ENCODE results near the gene EVA1C.

DNA sequence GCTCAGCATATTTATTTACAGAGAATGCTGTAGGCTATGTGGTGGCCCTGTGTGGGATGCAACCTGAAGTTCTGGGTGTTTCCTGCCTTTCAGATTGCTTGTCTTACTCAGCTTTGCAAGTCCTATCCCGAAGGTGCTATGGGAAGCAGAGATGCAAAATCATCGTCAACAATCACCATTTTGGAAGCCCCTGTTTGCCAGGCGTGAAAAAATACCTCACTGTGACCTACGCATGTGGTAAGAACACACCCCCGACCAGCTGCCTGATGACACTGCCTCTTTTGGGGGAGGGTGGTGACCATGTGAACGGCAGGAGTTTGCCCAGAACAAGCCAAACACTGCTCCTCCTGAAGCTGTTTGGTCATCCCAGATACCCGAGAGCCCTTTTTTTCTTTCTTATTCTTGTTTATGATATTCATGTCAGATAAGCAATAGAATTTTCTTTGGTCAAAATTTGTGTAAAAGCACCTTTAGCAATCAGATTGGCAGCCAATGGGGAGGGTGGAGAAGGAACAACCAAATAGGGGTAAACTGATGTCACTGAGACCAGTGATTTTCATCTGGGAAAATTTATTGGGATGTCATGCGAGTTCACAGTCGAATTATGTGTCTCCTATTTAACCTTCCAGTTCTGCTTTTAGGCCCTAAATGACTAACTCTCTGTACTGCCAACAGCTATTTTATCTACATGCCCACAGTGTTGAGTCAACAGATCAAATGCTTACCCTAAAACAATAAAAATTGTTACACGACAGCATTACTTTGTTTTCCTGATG lies 82.6 kb downstream of the EVA1C start:
- TF ChIP-seq, protein P1, sequence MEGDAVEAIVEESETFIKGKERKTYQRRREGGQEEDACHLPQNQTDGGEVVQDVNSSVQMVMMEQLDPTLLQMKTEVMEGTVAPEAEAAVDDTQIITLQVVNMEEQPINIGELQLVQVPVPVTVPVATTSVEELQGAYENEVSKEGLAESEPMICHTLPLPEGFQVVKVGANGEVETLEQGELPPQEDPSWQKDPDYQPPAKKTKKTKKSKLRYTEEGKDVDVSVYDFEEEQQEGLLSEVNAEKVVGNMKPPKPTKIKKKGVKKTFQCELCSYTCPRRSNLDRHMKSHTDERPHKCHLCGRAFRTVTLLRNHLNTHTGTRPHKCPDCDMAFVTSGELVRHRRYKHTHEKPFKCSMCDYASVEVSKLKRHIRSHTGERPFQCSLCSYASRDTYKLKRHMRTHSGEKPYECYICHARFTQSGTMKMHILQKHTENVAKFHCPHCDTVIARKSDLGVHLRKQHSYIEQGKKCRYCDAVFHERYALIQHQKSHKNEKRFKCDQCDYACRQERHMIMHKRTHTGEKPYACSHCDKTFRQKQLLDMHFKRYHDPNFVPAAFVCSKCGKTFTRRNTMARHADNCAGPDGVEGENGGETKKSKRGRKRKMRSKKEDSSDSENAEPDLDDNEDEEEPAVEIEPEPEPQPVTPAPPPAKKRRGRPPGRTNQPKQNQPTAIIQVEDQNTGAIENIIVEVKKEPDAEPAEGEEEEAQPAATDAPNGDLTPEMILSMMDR (IDR thresholded peaks at IDR 0.05) = no peak
- TF ChIP-seq RCOR1 (IDR thresholded peaks at IDR 0.05; ENCODE audit: low read length) (no peak), NRF1 (IDR thresholded peaks at IDR 0.05; ENCODE audit: low read depth, low read length) (no peak), EP300 (IDR thresholded peaks at IDR 0.05; ENCODE audit: borderline replicate concordance in 1 of 2, low read depth in 1 of 2, low read length in 1 of 2) (peak in 1 of 2 experiments; percentile 95; a peak in 3 of 4 replicates), GABPA (IDR thresholded peaks at IDR 0.05; ENCODE audit: low read depth) (no peak), JUND (IDR thresholded peaks at IDR 0.05) (peak; percentile 90), SIN3A (IDR thresholded peaks at IDR 0.05; ENCODE audit: borderline replicate concordance, low read depth, low read length) (no peak)
- TF ChIP-seq, protein P2, sequence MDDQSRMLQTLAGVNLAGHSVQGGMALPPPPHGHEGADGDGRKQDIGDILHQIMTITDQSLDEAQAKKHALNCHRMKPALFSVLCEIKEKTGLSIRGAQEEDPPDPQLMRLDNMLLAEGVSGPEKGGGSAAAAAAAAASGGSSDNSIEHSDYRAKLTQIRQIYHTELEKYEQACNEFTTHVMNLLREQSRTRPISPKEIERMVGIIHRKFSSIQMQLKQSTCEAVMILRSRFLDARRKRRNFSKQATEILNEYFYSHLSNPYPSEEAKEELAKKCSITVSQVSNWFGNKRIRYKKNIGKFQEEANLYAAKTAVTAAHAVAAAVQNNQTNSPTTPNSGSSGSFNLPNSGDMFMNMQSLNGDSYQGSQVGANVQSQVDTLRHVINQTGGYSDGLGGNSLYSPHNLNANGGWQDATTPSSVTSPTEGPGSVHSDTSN (IDR thresholded peaks at IDR 0.05) = peak; percentile 92
- TF ChIP-seq, protein P3, sequence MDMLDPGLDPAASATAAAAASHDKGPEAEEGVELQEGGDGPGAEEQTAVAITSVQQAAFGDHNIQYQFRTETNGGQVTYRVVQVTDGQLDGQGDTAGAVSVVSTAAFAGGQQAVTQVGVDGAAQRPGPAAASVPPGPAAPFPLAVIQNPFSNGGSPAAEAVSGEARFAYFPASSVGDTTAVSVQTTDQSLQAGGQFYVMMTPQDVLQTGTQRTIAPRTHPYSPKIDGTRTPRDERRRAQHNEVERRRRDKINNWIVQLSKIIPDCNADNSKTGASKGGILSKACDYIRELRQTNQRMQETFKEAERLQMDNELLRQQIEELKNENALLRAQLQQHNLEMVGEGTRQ (IDR thresholded peaks at IDR 0.05; ENCODE audit: borderline replicate concordance, low read depth, low read length) = no peak
- TF ChIP-seq, protein P4, sequence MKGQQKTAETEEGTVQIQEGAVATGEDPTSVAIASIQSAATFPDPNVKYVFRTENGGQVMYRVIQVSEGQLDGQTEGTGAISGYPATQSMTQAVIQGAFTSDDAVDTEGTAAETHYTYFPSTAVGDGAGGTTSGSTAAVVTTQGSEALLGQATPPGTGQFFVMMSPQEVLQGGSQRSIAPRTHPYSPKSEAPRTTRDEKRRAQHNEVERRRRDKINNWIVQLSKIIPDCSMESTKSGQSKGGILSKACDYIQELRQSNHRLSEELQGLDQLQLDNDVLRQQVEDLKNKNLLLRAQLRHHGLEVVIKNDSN (IDR thresholded peaks at IDR 0.05; ENCODE audit: borderline replicate concordance, low read depth) = no peak
- TF ChIP-seq, protein P5, sequence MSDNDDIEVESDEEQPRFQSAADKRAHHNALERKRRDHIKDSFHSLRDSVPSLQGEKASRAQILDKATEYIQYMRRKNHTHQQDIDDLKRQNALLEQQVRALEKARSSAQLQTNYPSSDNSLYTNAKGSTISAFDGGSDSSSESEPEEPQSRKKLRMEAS (IDR thresholded peaks at IDR 0.05; ENCODE audit: low read depth) = peak; percentile 15; the same call in 1 of the 2 replicates
- TF ChIP-seq, protein P6, sequence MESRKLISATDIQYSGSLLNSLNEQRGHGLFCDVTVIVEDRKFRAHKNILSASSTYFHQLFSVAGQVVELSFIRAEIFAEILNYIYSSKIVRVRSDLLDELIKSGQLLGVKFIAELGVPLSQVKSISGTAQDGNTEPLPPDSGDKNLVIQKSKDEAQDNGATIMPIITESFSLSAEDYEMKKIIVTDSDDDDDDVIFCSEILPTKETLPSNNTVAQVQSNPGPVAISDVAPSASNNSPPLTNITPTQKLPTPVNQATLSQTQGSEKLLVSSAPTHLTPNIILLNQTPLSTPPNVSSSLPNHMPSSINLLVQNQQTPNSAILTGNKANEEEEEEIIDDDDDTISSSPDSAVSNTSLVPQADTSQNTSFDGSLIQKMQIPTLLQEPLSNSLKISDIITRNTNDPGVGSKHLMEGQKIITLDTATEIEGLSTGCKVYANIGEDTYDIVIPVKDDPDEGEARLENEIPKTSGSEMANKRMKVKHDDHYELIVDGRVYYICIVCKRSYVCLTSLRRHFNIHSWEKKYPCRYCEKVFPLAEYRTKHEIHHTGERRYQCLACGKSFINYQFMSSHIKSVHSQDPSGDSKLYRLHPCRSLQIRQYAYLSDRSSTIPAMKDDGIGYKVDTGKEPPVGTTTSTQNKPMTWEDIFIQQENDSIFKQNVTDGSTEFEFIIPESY (IDR thresholded peaks at IDR 0.05; ENCODE audit: borderline replicate concordance, low read depth) = peak; percentile 47; the same call in 1 of the 2 replicates
- TF ChIP-seq, protein P7, sequence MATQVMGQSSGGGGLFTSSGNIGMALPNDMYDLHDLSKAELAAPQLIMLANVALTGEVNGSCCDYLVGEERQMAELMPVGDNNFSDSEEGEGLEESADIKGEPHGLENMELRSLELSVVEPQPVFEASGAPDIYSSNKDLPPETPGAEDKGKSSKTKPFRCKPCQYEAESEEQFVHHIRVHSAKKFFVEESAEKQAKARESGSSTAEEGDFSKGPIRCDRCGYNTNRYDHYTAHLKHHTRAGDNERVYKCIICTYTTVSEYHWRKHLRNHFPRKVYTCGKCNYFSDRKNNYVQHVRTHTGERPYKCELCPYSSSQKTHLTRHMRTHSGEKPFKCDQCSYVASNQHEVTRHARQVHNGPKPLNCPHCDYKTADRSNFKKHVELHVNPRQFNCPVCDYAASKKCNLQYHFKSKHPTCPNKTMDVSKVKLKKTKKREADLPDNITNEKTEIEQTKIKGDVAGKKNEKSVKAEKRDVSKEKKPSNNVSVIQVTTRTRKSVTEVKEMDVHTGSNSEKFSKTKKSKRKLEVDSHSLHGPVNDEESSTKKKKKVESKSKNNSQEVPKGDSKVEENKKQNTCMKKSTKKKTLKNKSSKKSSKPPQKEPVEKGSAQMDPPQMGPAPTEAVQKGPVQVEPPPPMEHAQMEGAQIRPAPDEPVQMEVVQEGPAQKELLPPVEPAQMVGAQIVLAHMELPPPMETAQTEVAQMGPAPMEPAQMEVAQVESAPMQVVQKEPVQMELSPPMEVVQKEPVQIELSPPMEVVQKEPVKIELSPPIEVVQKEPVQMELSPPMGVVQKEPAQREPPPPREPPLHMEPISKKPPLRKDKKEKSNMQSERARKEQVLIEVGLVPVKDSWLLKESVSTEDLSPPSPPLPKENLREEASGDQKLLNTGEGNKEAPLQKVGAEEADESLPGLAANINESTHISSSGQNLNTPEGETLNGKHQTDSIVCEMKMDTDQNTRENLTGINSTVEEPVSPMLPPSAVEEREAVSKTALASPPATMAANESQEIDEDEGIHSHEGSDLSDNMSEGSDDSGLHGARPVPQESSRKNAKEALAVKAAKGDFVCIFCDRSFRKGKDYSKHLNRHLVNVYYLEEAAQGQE (IDR thresholded peaks at IDR 0.05; ENCODE audit: low read depth, low read length) = no peak
